Transverse colon (tissue), 4 donors: ENCODE measurements around the gene ATP12A. TPM values are rescaled to one million over a fixed set of nuclear protein-coding genes. Genes with fewer than 3 reads are reported as not detected.

Experiments used
- DNase-seq: peaks from one replicate; pipeline ENCODE4 v3.0.0-alpha.2; 2019
- H3K27ac ChIP-seq, 4 donors: fragments of 200-600 bp; sonication (generic); 2 replicates each; pipeline ENCODE4 v1.5.1; 2016 to 2018; ENCODE audit warnings: inconsistent platforms in 4 of 4
- H3K27me3 ChIP-seq: fragments of 200-600 bp; sonication (generic); 2 replicates; pipeline ENCODE4 v1.5.1; 2017; ENCODE audit warnings: inconsistent platforms
- H3K36me3 ChIP-seq, 4 donors: fragments of 200-600 bp; sonication (generic); 2 replicates each; pipeline ENCODE4 v1.5.1; 2017 to 2019; ENCODE audit warnings: inconsistent platforms in 4 of 4
- H3K4me1 ChIP-seq, 4 donors: fragments of 200-600 bp; sonication (generic); 2 replicates each; pipeline ENCODE4 v1.5.1; 2017 to 2020; ENCODE audit warnings: inconsistent platforms in 4 of 4
- H3K4me3 ChIP-seq, 4 donors: fragments of 200-600 bp; sonication (generic); 1 replicate in 1 of 4; 2 replicates in 3 of 4; pipeline versions ENCODE4 v1.5.1 to v1.6.1; 2017 to 2019; ENCODE audit warnings: inconsistent platforms in 4 of 4
- H3K9me3 ChIP-seq, 2 donors: fragments of 200-600 bp; sonication (generic); 2 replicates each; pipeline ENCODE4 v1.5.1; 2017 to 2019; ENCODE audit warnings: inconsistent platforms in 2 of 2
- EP300 ChIP-seq: sonication (generic); formaldehyde crosslinking; IDR thresholded peaks from one replicate; pipeline ENCODE4 v1.6.1; 2017; ENCODE audit warnings: antibody characterized with exemption, low read depth
- POLR2A ChIP-seq: fragments of 450-650 bp; IDR thresholded peaks from one replicate; pipeline ENCODE4 v1.6.1; 2016; ENCODE audit warnings: antibody characterized with exemption, mild to moderate bottlenecking, moderate library complexity
- POLR2AphosphoS5 ChIP-seq, 3 donors: sonication (generic); formaldehyde crosslinking; IDR thresholded peaks; one replicate each; pipeline ENCODE4 v1.6.1; 2016; ENCODE audit warnings: antibody characterized with exemption in 3 of 3
- WGBS, 2 donors: methylation state at CpG; one replicate each; pipeline ENCODE4 v1.1.5; 2018; ENCODE audit warnings: low coverage in 1 of 2; 5-methylcytosine and 5-hydroxymethylcytosine counted together
- in situ Hi-C, 4 donors: fragments of 200-750 bp; cut with MboI; loops; one replicate each; pipeline versions ENCODE4 v1.15.0 to v1.15.1; 2017; ENCODE audit warnings: low sequenced_read_pairs in 3 of 4, low pct_ligation_motif_present in 1 of 4, low pct_unique_long_range_greater_than_20kb in 1 of 4
- intact Hi-C: fragments of 100-400 bp; cut with DNase I; formaldehyde crosslinking; loops from one replicate; pipeline ENCODE4 v1.15.1; 2023; ENCODE audit warnings: low total_unique reads
- total RNA-seq, 4 donors: library from RNA; depleted of rRNA; stranded (reverse); fragments of >200 nt; gene quantifications; one replicate each; pipeline ENCODE4 v1.1.0, GENCODE V29; 2016
- TF ChIP-seq, protein P1 (sequence below), 5 experiments: fragments of 200-600 bp in 3 of 5; fragments of 450-650 bp in 2 of 5; sonication (generic) in 3 of 5; IDR thresholded peaks; 1 replicate in 2 of 5; 2 replicates in 3 of 5; pipeline ENCODE4 v1.5.1; 2016 to 2017; ENCODE audit warnings: antibody characterized with exemption in 5 of 5, inconsistent platforms in 3 of 5, mild to moderate bottlenecking in 2 of 5, moderate library complexity in 1 of 5

ATP12A gene
- total RNA-seq, 4 donors from 2014 or later = 0.14 TPM; not detected in 3

DNA sequence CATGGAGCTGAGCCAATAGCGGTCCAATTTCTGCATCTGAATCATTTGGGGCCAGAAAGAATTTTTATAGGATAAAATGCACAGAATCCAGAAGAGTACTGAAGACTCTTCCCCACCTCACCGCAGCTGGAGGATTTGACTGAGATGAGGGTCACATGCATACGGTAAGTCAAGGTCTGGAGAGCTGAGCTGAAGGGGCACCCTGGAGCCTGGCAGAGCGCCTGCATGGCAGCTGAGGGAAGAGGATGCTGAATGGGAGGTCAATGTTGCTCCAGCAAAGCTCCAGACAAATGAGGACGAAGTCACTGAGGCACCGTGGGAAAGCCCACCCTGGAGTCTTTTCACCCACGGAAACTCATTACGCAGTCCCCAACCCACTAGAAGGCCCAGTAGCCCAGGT, 43.4 kb upstream of the ATP12A start:
- Histone ChIP-seq H3K27ac (no peak overlapping the region), H3K4me3 (no peak overlapping the region), H3K4me1 (peaks cover 0 to 4% (median 0%) of the 10 kb centered on the region in 4 donors), H3K27me3 (no peaks in the 10 kb centered on the region), H3K36me3 (no peaks in the 10 kb centered on the region), H3K9me3 (no peaks in the 10 kb centered on the region)
- in situ Hi-C loops (no loop called here), intact Hi-C loops (no loop called here)
- 76% methylated on average over 8 of the region's 8 CpGs; no CpG with 5 or more reads in 1 of the 2 donors for WGBS, 2 donors
- DNase-seq = no peak
- no peak for TF ChIP-seq EP300
- TF ChIP-seq POLR2AphosphoS5 (IDR thresholded peaks at IDR 0.05) = no peak
- TF ChIP-seq, protein P1, sequence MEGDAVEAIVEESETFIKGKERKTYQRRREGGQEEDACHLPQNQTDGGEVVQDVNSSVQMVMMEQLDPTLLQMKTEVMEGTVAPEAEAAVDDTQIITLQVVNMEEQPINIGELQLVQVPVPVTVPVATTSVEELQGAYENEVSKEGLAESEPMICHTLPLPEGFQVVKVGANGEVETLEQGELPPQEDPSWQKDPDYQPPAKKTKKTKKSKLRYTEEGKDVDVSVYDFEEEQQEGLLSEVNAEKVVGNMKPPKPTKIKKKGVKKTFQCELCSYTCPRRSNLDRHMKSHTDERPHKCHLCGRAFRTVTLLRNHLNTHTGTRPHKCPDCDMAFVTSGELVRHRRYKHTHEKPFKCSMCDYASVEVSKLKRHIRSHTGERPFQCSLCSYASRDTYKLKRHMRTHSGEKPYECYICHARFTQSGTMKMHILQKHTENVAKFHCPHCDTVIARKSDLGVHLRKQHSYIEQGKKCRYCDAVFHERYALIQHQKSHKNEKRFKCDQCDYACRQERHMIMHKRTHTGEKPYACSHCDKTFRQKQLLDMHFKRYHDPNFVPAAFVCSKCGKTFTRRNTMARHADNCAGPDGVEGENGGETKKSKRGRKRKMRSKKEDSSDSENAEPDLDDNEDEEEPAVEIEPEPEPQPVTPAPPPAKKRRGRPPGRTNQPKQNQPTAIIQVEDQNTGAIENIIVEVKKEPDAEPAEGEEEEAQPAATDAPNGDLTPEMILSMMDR (IDR thresholded peaks at IDR 0.05) = no peak
- no peak for TF ChIP-seq POLR2A

DNA sequence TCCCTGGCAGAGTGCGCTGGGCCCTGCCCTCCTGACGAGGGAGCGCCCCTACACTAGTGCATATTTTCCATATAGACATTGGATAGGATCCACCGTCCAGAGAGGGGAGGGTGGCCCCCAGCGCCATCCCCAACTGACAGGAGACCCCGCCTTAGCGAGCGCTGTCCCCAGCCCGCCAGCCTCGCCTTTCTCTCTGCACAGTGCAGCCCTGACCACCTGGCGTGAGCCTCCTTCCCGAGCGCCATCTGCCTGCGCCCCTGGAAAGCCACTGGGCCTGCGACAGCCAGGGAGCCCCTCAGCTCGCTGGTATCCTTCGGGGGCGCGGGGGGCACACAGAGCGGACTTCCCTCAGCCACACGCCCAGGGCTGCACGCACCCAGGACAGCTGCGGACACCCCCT, 42.1 kb upstream of the ATP12A start:
- TF ChIP-seq EP300 (no peak), POLR2A (no peak), POLR2AphosphoS5 (IDR thresholded peaks at IDR 0.05) (no peak)
- TF ChIP-seq, protein P1 (IDR thresholded peaks at IDR 0.05) = no peak
- in situ Hi-C loops = no loop called here

DNA sequence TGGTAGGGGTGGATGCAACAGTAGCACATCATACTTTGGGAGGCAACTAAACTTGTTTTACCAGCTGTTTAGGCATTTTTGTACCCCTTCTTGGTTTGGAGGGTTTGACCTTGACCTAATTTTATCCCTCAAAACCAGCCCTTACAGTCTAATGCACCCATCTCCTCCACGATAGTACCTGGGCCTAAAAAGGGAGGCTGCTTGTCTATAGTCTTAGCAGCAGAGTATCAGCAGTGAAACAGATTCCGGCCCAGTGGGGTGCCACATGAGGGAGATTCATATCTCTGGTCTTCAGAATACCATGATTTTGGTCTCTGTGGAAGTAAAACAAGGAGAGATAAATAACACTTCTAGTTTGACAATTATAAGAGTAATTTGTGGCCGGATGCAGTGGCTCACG, 39.5 kb upstream of the ATP12A start:
- no peak overlapping the region for H3K4me3 ChIP-seq
- 98 to 100% methylated on average over 2 to 4 of the region's 4 CpGs for WGBS, 2 donors
- H3K4me1 ChIP-seq = no peaks in the 10 kb centered on the region
- no peaks in the 10 kb centered on the region for H3K27me3 ChIP-seq
- H3K9me3 ChIP-seq = no peaks in the 10 kb centered on the region
- no peak for DNase-seq
- H3K27ac ChIP-seq = no peak overlapping the region
- TF ChIP-seq POLR2A (no peak), EP300 (no peak), POLR2AphosphoS5 (IDR thresholded peaks at IDR 0.05) (no peak)
- TF ChIP-seq, protein P1 (IDR thresholded peaks at IDR 0.05) = no peak
- no peaks in the 10 kb centered on the region for H3K36me3 ChIP-seq
- in situ Hi-C loops = no loop called here
- intact Hi-C loops = no loop called here

More for the DNA sequence above, 42.1 kb upstream of the ATP12A start:
- DNase-seq = no peak
- 81% methylated on average over 23 of the region's 23 CpGs; no CpG with 5 or more reads in 1 of the 2 donors for WGBS, 2 donors
- H3K27me3 ChIP-seq = no peaks in the 10 kb centered on the region
- peaks cover 0 to 4% (median 0%) of the 10 kb centered on the region in 4 donors for H3K4me1 ChIP-seq
- H3K27ac ChIP-seq = no peak overlapping the region
- no peaks in the 10 kb centered on the region for H3K36me3 ChIP-seq
- no peaks in the 10 kb centered on the region for H3K9me3 ChIP-seq
- H3K4me3 ChIP-seq = no peak overlapping the region
- intact Hi-C loops = no loop called here

DNA sequence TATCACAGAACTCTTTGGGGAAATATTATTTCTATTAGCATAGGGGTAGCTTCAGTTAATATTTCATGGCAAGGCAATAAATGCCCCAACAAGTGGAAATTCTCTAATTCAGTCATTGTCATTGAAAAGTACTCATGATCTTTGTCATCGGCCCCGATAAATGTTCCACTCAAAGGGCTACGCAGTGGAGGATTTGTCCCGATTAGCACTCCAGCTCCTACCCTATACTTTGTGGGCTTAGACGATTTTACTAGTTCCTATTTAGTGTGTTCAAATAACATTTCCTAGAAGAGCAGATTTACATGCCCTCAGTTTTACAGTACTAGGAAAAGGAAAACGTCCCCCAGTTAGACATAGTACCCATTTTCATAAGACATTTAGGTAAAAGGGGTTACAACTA, 38.0 kb upstream of the ATP12A start:
- WGBS, 2 donors = 65 to 77% methylated on average over 6 of the region's 6 CpGs
- Histone ChIP-seq H3K4me3 (no peak overlapping the region), H3K9me3 (no peaks in the 10 kb centered on the region), H3K4me1 (no peaks in the 10 kb centered on the region), H3K36me3 (no peaks in the 10 kb centered on the region), H3K27ac (no peak overlapping the region), H3K27me3 (no peaks in the 10 kb centered on the region)
- TF ChIP-seq EP300 = no peak
- TF ChIP-seq, protein P1 (IDR thresholded peaks at IDR 0.05) = no peak
- TF ChIP-seq POLR2AphosphoS5 (IDR thresholded peaks at IDR 0.05) = no peak
- no peak for TF ChIP-seq POLR2A
- in situ Hi-C loops = no loop called here
- intact Hi-C loops = no loop called here
- no peak for DNase-seq
